Tibial nerve (tissue), 4 donors: Measurements from ENCODE around the gene SPATA33. TPM values are rescaled to one million over a fixed set of nuclear protein-coding genes. Genes with fewer than 3 reads are reported as not detected.
"Not testable (repeated sequence)": the region's sequence is repeated elsewhere in the genome, so short reads cannot be mapped to it uniquely, and the experiment has no call there.

ENCODE experiments used
- DNase-seq, 2 donors: peaks; one replicate each; pipeline ENCODE4 v3.0.0-alpha.2; 2019; ENCODE audit warnings: low spot score in 2 of 2
- H3K27ac ChIP-seq, 4 donors: fragments of 200-600 bp; sonication (generic) in 3 of 4; one replicate each; pipeline ENCODE4 v1.5.1; 2017 to 2019; ENCODE audit warnings: mild to moderate bottlenecking in 1 of 4
- H3K27me3 ChIP-seq, 2 donors: fragments of 200-600 bp; sonication (generic) in 1 of 2; one replicate each; pipeline versions ENCODE4 v1.5.1 to v1.6.0; 2017 to 2019
- H3K36me3 ChIP-seq, 3 donors: fragments of 200-600 bp; sonication (generic); one replicate each; pipeline ENCODE4 v1.5.1; 2018 to 2019
- H3K4me1 ChIP-seq, 4 donors: fragments of 200-600 bp; sonication (generic) in 3 of 4; one replicate each; pipeline ENCODE4 v1.5.1; 2017 to 2019
- H3K4me3 ChIP-seq, 4 donors: fragments of 200-600 bp; sonication (generic) in 3 of 4; one replicate each; pipeline ENCODE4 v1.5.1; 2017 to 2019; ENCODE audit warnings: mild to moderate bottlenecking in 1 of 4, moderate library complexity in 1 of 4
- H3K9me3 ChIP-seq, 4 donors: fragments of 200-600 bp; sonication (generic) in 3 of 4; one replicate each; pipeline ENCODE4 v1.5.1; 2017 to 2019
- CTCF ChIP-seq, 5 experiments: fragments of 200-600 bp in 3 of 5; fragments of 450-650 bp in 2 of 5; sonication (generic) in 3 of 5; IDR thresholded peaks; one replicate each; pipeline ENCODE4 v1.5.1; 2016 to 2019; ENCODE audit warnings: antibody characterized with exemption in 5 of 5, mild to moderate bottlenecking in 3 of 5, moderate library complexity in 2 of 5
- EP300 ChIP-seq, 2 donors: sonication (generic); formaldehyde crosslinking; IDR thresholded peaks; one replicate each; pipeline ENCODE4 v1.6.1; 2017; ENCODE audit warnings: antibody characterized with exemption in 2 of 2, mild to moderate bottlenecking in 1 of 2
- POLR2A ChIP-seq, 2 donors: fragments of 450-650 bp; IDR thresholded peaks; one replicate each; pipeline ENCODE4 v1.6.1; 2017; ENCODE audit warnings: antibody characterized with exemption in 2 of 2, mild to moderate bottlenecking in 2 of 2, moderate library complexity in 2 of 2
- WGBS, 2 donors: methylation state at CpG; one replicate each; pipeline ENCODE4 v1.1.5; 2018; 5-methylcytosine and 5-hydroxymethylcytosine counted together
- total RNA-seq, 4 donors: library from RNA; depleted of rRNA; stranded (reverse); fragments of >200 nt; gene quantifications; one replicate each; pipeline ENCODE4 v1.1.0, GENCODE V29; 2016

SPATA33 gene
- total RNA-seq, 4 donors from 2014 or later: 4.8 to 9.0 (median 7.2) TPM

GRCh38 chr16:89688395-89688794 is 30.8 kb downstream of the SPATA33 start:
- Histone ChIP-seq H3K4me1 (peaks cover 0 to 15% (median 4%) of the 10 kb centered on the region in 4 donors), H3K27me3 (no peaks in the 10 kb centered on the region), H3K9me3 (no peaks in the 10 kb centered on the region), H3K4me3 (no peak overlapping the region), H3K27ac (no peak overlapping the region), H3K36me3 (peaks cover 2 to 41% (median 5%) of the 10 kb centered on the region in 3 donors)
- no peak for DNase-seq
- TF ChIP-seq POLR2A (IDR thresholded peaks at IDR 0.05) (no peak), EP300 (IDR thresholded peaks at IDR 0.05) (no peak), CTCF (IDR thresholded peaks at IDR 0.05) (no peak)
- 90 to 91% methylated on average over 5 of the region's 5 CpGs for WGBS, 2 donors

GRCh38 chr16:89689142-89689541 is 31.5 kb downstream of the SPATA33 start:
- H3K4me1 ChIP-seq: peaks cover 0 to 15% (median 4%) of the 10 kb centered on the region in 4 donors
- H3K4me3 ChIP-seq: no peak overlapping the region
- H3K36me3 ChIP-seq: peaks cover 2 to 49% (median 6%) of the 10 kb centered on the region in 3 donors
- DNase-seq: no peak
- H3K27ac ChIP-seq: no peak overlapping the region
- H3K27me3 ChIP-seq: no peaks in the 10 kb centered on the region
- TF ChIP-seq EP300 (IDR thresholded peaks at IDR 0.05): no peak
- TF ChIP-seq POLR2A (IDR thresholded peaks at IDR 0.05): no peak
- TF ChIP-seq CTCF (IDR thresholded peaks at IDR 0.05): no peak
- no peaks in the 10 kb centered on the region for H3K9me3 ChIP-seq
- WGBS, 2 donors: 92 to 95% methylated on average over 13 of the region's 13 CpGs

- not testable (repeated sequence) for H3K9me3 ChIP-seq, H3K27ac ChIP-seq, H3K27me3 ChIP-seq, DNase-seq, H3K4me3 ChIP-seq
- 72 to 99% methylated on average over 4 of the region's 4 CpGs for WGBS, 2 donors
- Histone ChIP-seq H3K36me3 (peaks cover 2 to 51% (median 6%) of the 10 kb centered on the region in 3 donors), H3K4me1 (peaks cover 0 to 15% (median 4%) of the 10 kb centered on the region in 4 donors)
Measured at GRCh38 chr16:89689621-89690020, 32.0 kb downstream of the SPATA33 start.

GRCh38 chr16:89690392-89690901 is 32.8 kb downstream of the SPATA33 start:
- WGBS, 2 donors: 87 to 90% methylated on average over 15 to 16 of the region's 16 CpGs
- DNase-seq: no peak
- TF ChIP-seq CTCF (IDR thresholded peaks at IDR 0.05): no peak
- no peak for TF ChIP-seq EP300 (IDR thresholded peaks at IDR 0.05)
- TF ChIP-seq POLR2A (IDR thresholded peaks at IDR 0.05): no peak
- Histone ChIP-seq H3K9me3 (no peaks in the 10 kb centered on the region), H3K36me3 (peaks cover 2 to 54% (median 6%) of the 10 kb centered on the region in 3 donors), H3K4me1 (peaks cover 0 to 15% (median 4%) of the 10 kb centered on the region in 4 donors), H3K27ac (no peak overlapping the region), H3K27me3 (no peaks in the 10 kb centered on the region), H3K4me3 (no peak overlapping the region)

- no peak overlapping the region for H3K27ac ChIP-seq
- H3K4me1 ChIP-seq: peaks cover 0 to 10% (median 4%) of the 10 kb centered on the region in 4 donors
- H3K36me3 ChIP-seq: peaks cover 2 to 64% (median 6%) of the 10 kb centered on the region in 3 donors
- no peak for DNase-seq
- H3K4me3 ChIP-seq: no peak overlapping the region
- no peaks in the 10 kb centered on the region for H3K9me3 ChIP-seq
- WGBS, 2 donors: 92 to 94% methylated on average over 21 of the region's 21 CpGs
- TF ChIP-seq EP300 (IDR thresholded peaks at IDR 0.05): no peak
- no peak for TF ChIP-seq POLR2A (IDR thresholded peaks at IDR 0.05)
- no peak for TF ChIP-seq CTCF (IDR thresholded peaks at IDR 0.05)
- no peaks in the 10 kb centered on the region for H3K27me3 ChIP-seq
Measured at GRCh38 chr16:89691231-89691985, 33.8 kb downstream of the SPATA33 start.
